Hematopoietic multipotent progenitor cell treated with erythropoietin and hydrocortisone succinate and interleukin-3 and kit ligand, for 17 days (in vitro differentiated cells): ENCODE data around the gene VSTM2L.
A peak's percentile ranks its signal among the peaks of the same experiment; 100 is the strongest.

Source experiments
- DNase-seq: peaks from one replicate; pipeline ENCODE4 v3.0.0-alpha.2; 2015; ENCODE audit warnings: low spot score

VSTM2L gene

DNA sequence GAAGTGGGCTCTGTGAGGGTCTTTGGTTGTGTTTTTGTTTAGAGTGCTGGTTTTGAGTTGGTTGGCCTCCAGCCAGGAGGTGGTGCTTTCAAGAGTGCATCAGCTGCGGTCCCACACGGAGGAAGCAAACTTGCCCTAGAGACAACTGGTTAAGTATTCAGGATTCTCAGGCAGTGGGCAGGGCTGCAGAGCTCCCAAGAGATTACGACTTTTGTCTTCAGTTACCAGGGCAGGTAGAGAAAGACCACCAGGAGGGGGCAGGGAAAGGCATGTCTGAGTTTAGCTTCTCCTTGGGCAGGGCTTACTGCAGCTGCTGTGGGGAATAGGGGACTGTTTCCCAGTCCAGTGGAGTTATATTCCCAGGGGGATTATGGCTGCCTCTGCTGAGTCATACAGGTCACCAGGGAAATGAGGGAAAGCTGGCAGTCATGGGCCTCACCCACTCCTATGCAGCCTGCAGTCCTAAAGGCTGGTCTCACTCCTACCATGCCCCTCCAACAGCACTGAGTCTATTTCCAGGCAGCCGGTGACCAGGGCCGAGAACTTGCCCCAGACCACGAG is 66.0 kb downstream of the VSTM2L start:
- no peak for DNase-seq

DNA sequence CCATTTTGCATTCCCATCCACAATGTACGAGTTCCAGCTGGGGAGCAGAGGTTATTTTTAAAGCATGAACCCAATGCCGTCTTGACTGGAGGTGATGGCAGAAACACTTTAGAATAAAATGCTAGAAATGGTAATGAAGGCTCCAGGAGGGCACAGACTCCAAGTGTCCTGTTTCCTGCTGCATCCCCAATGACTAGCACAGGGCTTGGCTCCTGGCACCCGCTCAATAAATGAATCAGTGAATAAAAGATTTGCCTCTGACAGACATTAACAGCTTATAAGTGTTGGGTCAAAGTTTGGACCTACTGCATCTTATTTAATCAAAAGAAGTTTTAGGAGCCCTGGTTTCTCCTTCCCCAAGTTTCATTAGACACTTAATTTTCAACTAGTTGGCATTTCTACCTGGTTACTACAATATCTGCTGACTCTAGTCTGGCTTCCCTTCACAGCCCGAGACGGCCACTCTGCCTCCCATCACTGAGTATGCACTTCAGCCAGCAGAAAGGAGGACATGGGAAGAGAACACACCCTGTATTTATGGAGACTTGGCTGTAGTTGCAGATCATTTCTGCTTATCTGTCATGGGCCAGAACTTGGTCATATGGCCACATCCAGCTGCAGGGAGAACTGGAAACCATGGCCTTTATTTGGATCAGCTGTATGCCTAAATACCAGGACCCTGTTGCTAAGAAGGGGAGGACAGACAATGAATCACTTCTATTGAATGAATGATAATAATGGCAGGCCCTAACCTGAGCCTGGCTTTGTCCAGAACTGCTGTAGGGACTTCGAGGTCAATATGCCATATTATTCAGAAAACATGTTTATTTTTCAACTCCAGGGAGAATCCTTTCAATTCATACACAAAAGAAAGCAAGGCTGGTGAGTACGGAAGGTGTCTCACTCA is 67.3 kb downstream of the VSTM2L start:
- no peak for DNase-seq

DNA sequence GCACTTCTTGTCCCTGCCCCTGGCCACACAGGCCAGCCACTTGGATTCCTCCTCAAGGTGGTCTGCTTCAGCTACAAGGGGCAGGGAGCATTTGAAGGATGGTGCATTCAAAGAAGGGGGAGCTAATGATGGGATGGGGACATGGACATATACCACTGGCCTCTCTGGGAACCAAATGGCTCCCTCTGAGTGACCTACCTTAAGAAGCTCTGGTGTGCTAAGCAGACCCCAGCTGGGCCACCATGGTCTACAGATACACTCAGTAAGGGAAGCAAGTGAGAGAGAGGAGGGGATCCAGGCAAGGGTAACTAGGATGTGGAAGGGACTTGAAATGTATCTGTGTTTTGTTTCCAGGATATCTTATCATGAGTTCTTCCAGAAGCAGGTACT is 67.9 kb downstream of the VSTM2L start:
- no peak for DNase-seq

- no peak for DNase-seq
Observed at GRCh38 chr20:37971561-37972127, 68.7 kb downstream of the VSTM2L start.

GRCh38 chr20:37972256-37973058 is 69.5 kb downstream of the VSTM2L start:
- DNase-seq: no peak

GRCh38 chr20:37973059-37973910 is 70.4 kb downstream of the VSTM2L start:
- DNase-seq: peak; percentile 50

- no peak for DNase-seq
Observed at GRCh38 chr20:37976887-37977286, 74.0 kb downstream of the VSTM2L start.

DNA sequence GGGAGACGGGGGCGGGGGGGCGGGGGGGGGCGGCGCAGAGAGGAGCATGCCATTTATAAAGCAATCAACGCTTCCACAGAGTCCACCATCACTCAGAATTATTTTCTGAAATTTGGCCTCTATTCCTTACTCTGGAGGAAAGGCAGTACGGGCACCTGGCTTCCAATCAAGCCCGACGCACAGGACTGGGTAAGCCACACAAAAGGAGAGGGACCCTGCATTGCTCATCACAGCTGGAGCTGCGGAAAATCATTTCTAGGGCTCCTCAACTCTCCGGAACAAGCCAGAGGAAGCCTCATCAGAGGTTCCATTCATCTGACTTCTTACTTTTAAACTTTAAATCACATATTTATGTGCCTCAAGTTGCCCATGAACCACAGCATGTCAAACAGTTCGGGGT is 74.4 kb downstream of the VSTM2L start:
- DNase-seq: no peak

DNA sequence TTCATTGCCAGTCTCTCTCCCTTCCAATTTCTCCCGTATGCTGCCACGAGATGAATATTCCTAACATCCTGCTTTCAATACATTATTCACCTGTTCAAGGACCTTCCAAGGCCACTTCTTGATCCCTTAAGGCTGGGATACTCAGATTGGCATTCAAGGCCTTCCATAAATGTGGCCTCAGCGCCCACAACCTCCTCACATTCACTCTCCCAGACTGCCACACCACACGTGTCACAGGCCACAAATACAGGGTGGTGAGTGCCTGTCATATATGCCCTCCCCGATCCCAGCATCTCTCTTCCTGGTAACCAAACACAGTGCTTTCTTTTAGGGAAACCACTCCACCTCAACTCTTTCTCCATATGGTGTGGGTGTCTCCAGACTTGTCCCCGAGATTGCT is 74.9 kb downstream of the VSTM2L start:
- DNase-seq: no peak

GRCh38 chr20:37979021-37979985 is 76.4 kb downstream of the VSTM2L start:
- DNase-seq: no peak

GRCh38 chr20:37980383-37980782 is 77.5 kb downstream of the VSTM2L start:
- no peak for DNase-seq

GRCh38 chr20:37980876-37981275 is 77.9 kb downstream of the VSTM2L start:
- DNase-seq: no peak

- DNase-seq: no peak
Observed at GRCh38 chr20:37981568-37981967, 78.6 kb downstream of the VSTM2L start.

- no peak for DNase-seq
Observed at GRCh38 chr20:37983286-37983685, 80.4 kb downstream of the VSTM2L start.

DNA sequence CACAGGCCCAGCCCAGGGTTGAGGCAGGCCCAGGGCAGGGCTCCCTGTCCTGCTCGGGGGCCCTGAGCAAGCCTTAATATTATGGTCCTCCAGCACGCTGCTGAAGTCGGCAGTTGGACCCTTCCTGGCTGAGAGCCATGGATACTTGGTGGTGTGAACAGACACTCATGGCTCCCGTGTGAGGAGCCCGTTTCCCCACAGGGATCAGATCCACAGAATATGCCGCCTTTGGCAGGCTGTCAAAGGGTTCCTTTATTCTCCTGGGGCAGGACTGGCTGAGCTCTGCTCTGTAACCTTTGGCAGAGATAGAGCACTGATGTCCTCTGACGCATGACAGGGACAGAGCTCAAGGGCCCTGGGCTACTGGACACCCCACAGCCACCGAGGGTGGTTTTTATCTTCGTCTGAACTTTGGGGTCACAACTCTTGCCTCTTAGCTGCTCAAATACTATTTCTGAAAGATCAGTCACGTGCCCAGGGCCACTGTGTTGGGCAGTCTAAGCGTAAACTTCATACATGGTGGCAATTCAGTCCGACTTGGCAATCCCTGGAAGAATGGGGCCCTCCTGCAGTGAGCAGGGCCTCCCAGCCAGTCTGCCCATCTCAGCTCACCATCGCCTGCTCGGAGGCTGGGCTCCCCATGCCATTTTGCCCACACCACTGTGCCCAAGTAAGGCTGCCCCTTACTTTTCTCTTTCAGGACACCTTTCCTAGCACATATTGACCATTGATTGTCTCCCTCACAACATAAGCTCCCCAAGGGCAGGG is 81.3 kb downstream of the VSTM2L start:
- DNase-seq: no peak

DNA sequence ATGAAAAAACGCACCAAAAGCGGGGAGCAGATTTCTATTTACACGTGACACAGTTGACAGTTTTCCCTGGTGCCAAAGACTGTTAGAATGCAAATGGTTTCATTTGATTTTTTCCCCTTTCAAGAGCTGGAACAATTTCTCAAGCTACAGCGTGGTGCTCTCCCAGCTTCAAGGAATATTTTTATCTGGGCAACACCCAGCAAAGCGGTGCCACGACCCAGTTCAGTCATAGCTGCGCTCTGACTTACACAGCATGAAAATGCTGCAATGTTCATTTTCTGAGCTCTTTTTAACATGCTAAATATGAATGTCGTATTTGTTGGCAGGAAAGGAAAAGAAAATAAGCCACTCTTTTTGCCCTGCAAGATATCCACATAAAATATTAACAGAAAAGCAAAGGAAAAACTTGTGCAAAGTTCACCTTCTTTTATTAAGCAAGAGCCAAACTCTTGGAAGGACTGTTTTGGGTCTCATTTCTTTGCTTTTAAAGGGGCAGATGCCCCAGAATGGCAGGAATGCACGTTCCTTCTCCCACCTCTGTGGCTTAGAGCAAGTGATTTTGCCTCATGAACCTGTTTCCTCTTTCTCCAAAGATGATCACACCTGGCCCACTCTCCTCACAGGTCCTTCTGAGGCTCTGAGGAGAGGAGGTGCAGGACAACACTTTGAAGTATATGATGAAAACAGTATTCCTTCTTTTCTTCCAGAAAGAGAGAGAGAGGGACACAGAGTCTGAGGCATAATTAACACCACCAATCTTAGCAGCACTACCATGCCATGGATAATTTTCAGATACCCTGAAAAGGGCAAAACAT is 83.3 kb downstream of the VSTM2L start:
- DNase-seq: no peak

GRCh38 chr20:37986873-37987601 is 84.1 kb downstream of the VSTM2L start:
- no peak for DNase-seq
